Stomach (tissue), 9 donors: Measurements from ENCODE around the gene FBXO10. TPM values are rescaled to one million over a fixed set of nuclear protein-coding genes. Genes with fewer than 3 reads are reported as not detected.
"Not testable (repeated sequence)": the region's sequence is repeated elsewhere in the genome, so short reads cannot be mapped to it uniquely, and the experiment has no call there.

Source experiments
- DNase-seq, 2 donors: peaks; one replicate each; pipeline versions ENCODE4 v3.0.0 to v3.0.0-alpha.2; 2013 to 2019
- H3K27ac ChIP-seq, 5 donors: fragments of 200-600 bp in 4 of 5; sonication (generic) in 4 of 5; one replicate each; pipeline ENCODE4 v1.5.1; 2013 to 2019; ENCODE audit warnings: mild to moderate bottlenecking in 1 of 5, moderate library complexity in 1 of 5
- H3K27me3 ChIP-seq, 3 donors: fragments of 200-600 bp; sonication (generic); one replicate each; pipeline ENCODE4 v1.5.1; 2017 to 2019; ENCODE audit warnings: mixed run types in 1 of 3
- H3K36me3 ChIP-seq, 4 donors: fragments of 200-600 bp; sonication (generic); 1 replicate in 3 of 4; 2 replicates in 1 of 4; pipeline ENCODE4 v1.5.1; 2016 to 2019
- H3K4me1 ChIP-seq, 4 donors: fragments of 200-600 bp; sonication (generic); one replicate each; pipeline ENCODE4 v1.5.1; 2016 to 2019
- H3K4me3 ChIP-seq, 4 donors: fragments of 200-600 bp; sonication (generic) in 3 of 4; one replicate each; pipeline ENCODE4 v1.5.1; 2016 to 2019; ENCODE audit warnings: mild to moderate bottlenecking in 1 of 4
- H3K9me3 ChIP-seq, 4 donors: fragments of 200-600 bp; sonication (generic); one replicate each; pipeline ENCODE4 v1.5.1; 2016 to 2019
- EP300 ChIP-seq: sonication (generic); formaldehyde crosslinking; IDR thresholded peaks from one replicate; pipeline ENCODE4 v1.6.1; 2017; ENCODE audit warnings: antibody characterized with exemption
- POLR2A ChIP-seq, 4 donors: fragments of 450-650 bp; IDR thresholded peaks; one replicate each; pipeline ENCODE4 v1.6.1; 2016; ENCODE audit warnings: antibody characterized with exemption in 4 of 4, control low read depth in 2 of 4, mild to moderate bottlenecking in 1 of 4, moderate library complexity in 1 of 4
- POLR2AphosphoS5 ChIP-seq, 3 donors: sonication (generic); formaldehyde crosslinking; IDR thresholded peaks; one replicate each; pipeline ENCODE4 v1.6.1; 2016; ENCODE audit warnings: antibody characterized with exemption in 3 of 3
- WGBS, 5 donors: extraction: QIAGEN DNeasy Blood & Tissue Kit in 3 of 5; methylation state at CpG; one replicate each; pipeline versions ENCODE4 v1.1.5 to v1.1.7; 2013 to 2018; 5-methylcytosine and 5-hydroxymethylcytosine counted together
- intact Hi-C: fragments of 100-400 bp; cut with DNase I; formaldehyde crosslinking; loops from one replicate; pipeline ENCODE4 v1.15.1; 2023; ENCODE audit warnings: low total_unique reads
- polyA plus RNA-seq, 3 donors: library from polyadenylated mRNA; stranded (reverse); fragments of 200-250 nt; gene quantifications; one replicate each; pipeline ENCODE4 v1.2.3, GENCODE V29; 2013
- total RNA-seq, 5 donors: library from RNA; depleted of rRNA; stranded (reverse); fragments of >200 nt; gene quantifications; one replicate each; pipeline versions ENCODE4 v1.1.0 to v1.2.3, GENCODE V29; 2014 to 2016
- TF ChIP-seq, protein P1 (sequence below), 7 experiments: fragments of 450-650 bp in 4 of 7; fragments of 200-600 bp in 3 of 7; sonication (generic) in 3 of 7; IDR thresholded peaks; one replicate each; pipeline ENCODE4 v1.5.1; 2016 to 2019; ENCODE audit warnings: antibody characterized with exemption in 7 of 7, control low read depth in 2 of 7, mild to moderate bottlenecking in 1 of 7
- donor health status: healthy with polysubstance abuse.
- donor health status: Bipolar disorder and iron deficiency.
- donor health status: healthy.

Gene FBXO10
- total and polyA plus RNA-seq, 8 donors = 0.43 to 6.2 (median 2.0) TPM

DNA sequence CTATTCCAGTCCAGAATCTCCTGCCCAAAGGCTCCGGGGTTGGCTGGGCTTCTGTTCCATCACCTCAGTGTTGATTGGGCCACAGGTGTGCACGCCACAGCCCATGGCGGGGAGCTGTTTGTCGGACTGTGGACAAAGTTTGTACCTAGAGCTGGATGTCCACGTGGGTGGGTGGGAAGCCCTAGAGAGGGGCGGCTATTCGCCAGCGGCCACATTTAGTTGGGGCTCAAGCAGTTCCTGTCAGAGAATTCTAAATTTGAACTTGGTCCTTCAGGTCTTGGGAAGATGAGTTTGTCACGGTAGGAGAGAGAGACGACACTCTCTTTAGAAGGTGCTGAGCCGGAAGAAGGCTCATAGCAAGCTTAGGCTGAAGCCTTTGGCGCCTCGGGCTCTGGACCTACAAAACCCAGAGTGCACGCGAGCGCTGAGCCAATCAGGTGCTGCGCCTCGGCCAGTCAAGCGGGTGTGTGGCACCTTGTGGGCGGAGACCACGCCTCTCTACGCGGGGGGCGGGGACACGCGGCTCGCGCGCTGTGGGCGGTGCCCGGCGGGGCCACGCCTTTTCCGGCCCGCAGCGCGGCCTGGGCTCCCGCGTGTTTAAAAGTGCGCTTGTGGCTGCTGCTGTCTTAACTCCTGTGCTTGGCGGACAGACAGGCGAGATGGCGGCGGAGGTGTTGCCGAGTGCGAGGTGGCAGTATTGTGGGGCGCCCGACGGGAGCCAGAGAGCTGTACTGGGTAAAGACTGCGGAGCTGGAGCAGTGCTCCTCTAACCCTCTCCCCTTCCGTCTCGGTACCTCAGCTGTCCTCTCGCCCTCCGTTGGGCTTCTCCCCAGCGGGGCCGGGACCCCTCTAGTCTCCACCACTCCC lies 90.6 kb downstream of the FBXO10 start, which contains the start of gene POLR1E:
Gene POLR1E, plus strand, starts transcription at position 560 of the 867 bp plus-strand sequence. Its CDS starts 100 bp downstream, at position 660.
- H3K9me3 ChIP-seq = no peaks in the 10 kb centered on the region
- H3K27me3 ChIP-seq = peaks cover 0 to 10% (median 0%) of the 10 kb centered on the region in 3 donors
- peaks cover 24 to 44% (median 30%) of the 10 kb centered on the region in 4 donors for H3K4me1 ChIP-seq
- H3K27ac ChIP-seq = peak within 1 kb of the TSS; percentile 65 to 94 (median 86)
- TF ChIP-seq EP300 (no peak), POLR2AphosphoS5 (IDR thresholded peaks at IDR 0.05) (peak; percentile 61 to 91 (median 78)), POLR2A (IDR thresholded peaks at IDR 0.05) (peak in 1 of 4 donors; percentile 45)
- TF ChIP-seq, protein P1, sequence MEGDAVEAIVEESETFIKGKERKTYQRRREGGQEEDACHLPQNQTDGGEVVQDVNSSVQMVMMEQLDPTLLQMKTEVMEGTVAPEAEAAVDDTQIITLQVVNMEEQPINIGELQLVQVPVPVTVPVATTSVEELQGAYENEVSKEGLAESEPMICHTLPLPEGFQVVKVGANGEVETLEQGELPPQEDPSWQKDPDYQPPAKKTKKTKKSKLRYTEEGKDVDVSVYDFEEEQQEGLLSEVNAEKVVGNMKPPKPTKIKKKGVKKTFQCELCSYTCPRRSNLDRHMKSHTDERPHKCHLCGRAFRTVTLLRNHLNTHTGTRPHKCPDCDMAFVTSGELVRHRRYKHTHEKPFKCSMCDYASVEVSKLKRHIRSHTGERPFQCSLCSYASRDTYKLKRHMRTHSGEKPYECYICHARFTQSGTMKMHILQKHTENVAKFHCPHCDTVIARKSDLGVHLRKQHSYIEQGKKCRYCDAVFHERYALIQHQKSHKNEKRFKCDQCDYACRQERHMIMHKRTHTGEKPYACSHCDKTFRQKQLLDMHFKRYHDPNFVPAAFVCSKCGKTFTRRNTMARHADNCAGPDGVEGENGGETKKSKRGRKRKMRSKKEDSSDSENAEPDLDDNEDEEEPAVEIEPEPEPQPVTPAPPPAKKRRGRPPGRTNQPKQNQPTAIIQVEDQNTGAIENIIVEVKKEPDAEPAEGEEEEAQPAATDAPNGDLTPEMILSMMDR (IDR thresholded peaks at IDR 0.05) = no peak
- WGBS, 5 donors = 1 to 5% (median 3%) methylated on average over 44 to 56 of the region's 56 CpGs
- DNase-seq = peak; percentile 98
- H3K4me3 ChIP-seq = peak within 1 kb of the TSS; percentile 65 to 93 (median 82)
- intact Hi-C loops = no loop called here
- H3K36me3 ChIP-seq = peaks cover 7 to 29% (median 25%) of the 10 kb centered on the region in 4 donors

DNA sequence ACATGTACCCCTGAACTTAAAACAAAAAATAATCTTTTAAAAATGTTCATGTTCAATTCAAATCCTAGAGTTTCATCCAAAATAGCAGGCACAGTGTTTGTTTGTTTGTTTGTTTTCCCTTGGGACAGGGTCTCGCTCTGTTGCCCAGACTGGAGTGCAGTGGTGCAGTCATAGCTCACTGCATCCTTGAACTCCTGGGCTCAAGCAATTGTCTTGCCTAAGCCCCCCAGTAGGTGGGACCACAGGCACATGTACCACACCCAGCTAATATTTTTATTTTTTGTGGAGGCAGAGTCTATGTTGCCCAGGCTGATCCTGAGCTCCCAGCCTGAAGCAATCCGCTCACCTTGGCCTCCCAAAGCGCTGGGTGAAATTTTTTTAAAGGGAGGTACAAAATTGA lies 95.4 kb downstream of the FBXO10 start:
- TF ChIP-seq EP300 (no peak), POLR2AphosphoS5 (IDR thresholded peaks at IDR 0.05) (no peak), POLR2A (IDR thresholded peaks at IDR 0.05) (no peak)
- TF ChIP-seq, protein P1 (IDR thresholded peaks at IDR 0.05) = no peak
- WGBS, 5 donors = 80 to 88% (median 85%) methylated on average over 3 of the region's 3 CpGs

DNA sequence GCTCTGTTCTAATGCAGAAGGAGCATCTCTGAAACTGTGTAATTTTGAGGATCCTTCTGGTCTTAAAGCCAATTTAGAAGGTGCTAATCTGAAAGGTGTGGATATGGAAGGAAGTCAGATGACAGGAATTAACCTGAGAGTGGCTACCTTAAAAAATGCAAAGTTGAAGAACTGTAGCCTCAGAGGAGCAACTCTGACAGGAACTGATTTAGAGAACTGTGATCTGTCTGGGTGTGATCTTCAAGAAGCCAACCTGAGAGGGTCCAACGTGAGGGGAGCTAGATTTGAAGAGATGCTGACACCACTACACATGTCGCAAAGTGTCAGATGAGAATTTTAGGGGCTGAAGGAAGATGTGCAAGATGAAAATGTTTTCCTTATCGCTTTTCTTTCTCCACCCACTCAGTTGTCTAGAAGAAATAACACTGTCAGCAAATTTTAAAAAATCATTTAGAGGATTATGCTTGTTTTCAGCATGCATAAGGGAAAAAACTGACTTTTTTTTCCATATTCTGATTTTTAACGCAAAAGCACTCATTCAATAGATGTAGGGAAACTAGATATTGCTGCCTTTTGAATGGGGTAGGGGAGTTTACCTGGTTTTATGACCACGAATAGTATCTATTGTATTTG lies 98.1 kb downstream of the FBXO10 start:
- intact Hi-C loops = loop anchor here (10.0 kb wide), 1 partner anchor 63 kb away; no protein-coding TSS in a partner anchor
- H3K4me1 ChIP-seq, H3K27ac ChIP-seq, DNase-seq, H3K4me3 ChIP-seq, H3K9me3 ChIP-seq, H3K36me3 ChIP-seq: not testable (repeated sequence)
- peaks cover 0 to 30% (median 0%) of the 10 kb centered on the region in 3 donors for H3K27me3 ChIP-seq
- 61 to 69% (median 69%) methylated on average over 5 of the region's 5 CpGs for WGBS, 5 donors

More for the DNA sequence above, 95.4 kb downstream of the FBXO10 start:
- intact Hi-C loops = no loop called here
- H3K36me3 ChIP-seq = no peaks in the 10 kb centered on the region
- H3K4me3 ChIP-seq = no peak overlapping the region
- no peak for DNase-seq
- H3K27ac ChIP-seq = no peak overlapping the region
- no peaks in the 10 kb centered on the region for H3K9me3 ChIP-seq
- peaks cover 5 to 15% (median 7%) of the 10 kb centered on the region in 4 donors for H3K4me1 ChIP-seq
- H3K27me3 ChIP-seq = peaks cover 0 to 30% (median 0%) of the 10 kb centered on the region in 3 donors

DNA sequence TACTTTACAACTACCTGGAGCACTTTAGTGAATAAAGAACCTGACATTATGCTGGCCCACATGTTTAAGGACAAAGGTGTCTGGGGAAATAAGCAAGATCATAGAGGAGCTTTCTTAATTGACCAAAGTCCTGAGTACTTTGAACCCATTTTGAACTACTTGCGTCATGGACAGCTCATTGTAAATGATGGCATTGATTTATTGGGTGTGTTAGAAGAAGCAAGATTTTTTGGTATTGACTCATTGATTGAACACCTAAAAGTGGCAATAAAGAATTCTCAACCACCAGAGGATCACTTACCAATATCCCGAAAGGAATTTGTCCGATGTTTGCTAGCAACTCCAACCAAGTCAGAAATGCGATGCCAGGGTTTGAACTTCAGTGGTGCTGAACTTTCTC lies 98.7 kb downstream of the FBXO10 start:
- H3K9me3 ChIP-seq, H3K4me3 ChIP-seq, DNase-seq, H3K36me3 ChIP-seq, H3K27ac ChIP-seq: not testable (repeated sequence)
- 74 to 86% (median 77%) methylated on average over 4 of the region's 4 CpGs for WGBS, 5 donors
- Histone ChIP-seq H3K4me1 (peaks cover 4 to 10% (median 4%) of the 10 kb centered on the region in 4 donors), H3K27me3 (peaks cover 0 to 30% (median 0%) of the 10 kb centered on the region in 3 donors)
- intact Hi-C loops = loop anchor here (10.0 kb wide), 1 partner anchor 63 kb away; no protein-coding TSS in a partner anchor

DNA sequence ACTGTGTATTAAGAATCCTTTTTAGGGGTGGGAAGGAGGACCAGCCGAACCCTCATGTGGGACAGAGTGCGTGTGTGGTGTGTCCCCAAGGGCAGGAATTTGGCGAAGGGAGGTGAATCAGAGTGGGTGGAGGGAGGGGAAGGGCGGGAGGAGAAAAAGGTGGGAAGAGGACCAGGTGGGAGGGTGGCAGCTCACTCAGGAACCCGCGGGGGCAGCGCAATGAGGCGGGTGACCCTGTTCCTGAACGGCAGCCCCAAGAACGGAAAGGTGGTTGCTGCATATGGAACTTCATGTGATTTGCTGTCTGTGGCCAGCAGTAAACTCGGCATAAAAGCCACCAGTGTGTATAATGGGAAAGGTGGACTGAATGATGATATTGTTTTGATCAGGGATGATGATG lies 99.2 kb downstream of the FBXO10 start:
- Histone ChIP-seq H3K9me3 (peaks cover 0 to 9% (median 0%) of the 10 kb centered on the region in 4 donors), H3K4me1 (peaks cover 6 to 11% (median 6%) of the 10 kb centered on the region in 4 donors), H3K27me3 (peaks cover 0 to 28% (median 0%) of the 10 kb centered on the region in 3 donors), H3K36me3 (no peaks in the 10 kb centered on the region), H3K27ac (no peak overlapping the region), H3K4me3 (no peak overlapping the region)
- TF ChIP-seq, protein P1 (IDR thresholded peaks at IDR 0.05) = no peak
- TF ChIP-seq EP300 (no peak), POLR2A (IDR thresholded peaks at IDR 0.05) (no peak), POLR2AphosphoS5 (IDR thresholded peaks at IDR 0.05) (no peak)
- 69 to 80% (median 76%) methylated on average over 11 of the region's 11 CpGs for WGBS, 5 donors
- intact Hi-C loops = loop anchor here (10.0 kb wide), 1 partner anchor 62 kb away; no protein-coding TSS in a partner anchor
- DNase-seq = no peak
